ENCODE results near the gene CBX3. TPM values are rescaled to one million over a fixed set of nuclear protein-coding genes. Genes with fewer than 3 reads are reported as not detected.
A peak's percentile ranks its signal among the peaks of the same experiment; 100 is the strongest.

Gene CBX3
- total RNA-seq, 4 donors from 2014 or later, result 51.5 to 78.5 (median 60.3) TPM

- H3K36me3 ChIP-seq, result peaks cover 26 to 53% (median 49%) of the 10 kb centered on the region in 4 donors
- WGBS, result 10% methylated on average over 5 of the region's 5 CpGs
- TF ChIP-seq EP300 (IDR thresholded peaks at IDR 0.05) (no peak), CTCF (IDR thresholded peaks at IDR 0.05) (no peak), POLR2AphosphoS5 (IDR thresholded peaks at IDR 0.05) (no peak), POLR2A (IDR thresholded peaks at IDR 0.05; ENCODE audit: low read depth) (no peak)
- H3K4me3 ChIP-seq, result peak overlapping the region; percentile 95 to 98 (median 96)
- intact Hi-C loops (cut with DNase I), result no loop called here
- H3K9me3 ChIP-seq, result no peaks in the 10 kb centered on the region
- peak overlapping the region; percentile 4 to 100 (median 100) for H3K27ac ChIP-seq (replicated peaks in 1 of 4)
- peaks cover 55 to 56% (median 56%) of the 10 kb centered on the region in 4 donors for H3K4me1 ChIP-seq
- no peaks in the 10 kb centered on the region for H3K27me3 ChIP-seq
- DNase-seq (ENCODE audit: extremely low spot score), result no peak
Observed at GRCh38 chr7:26197153-26198115, 4.1 kb upstream of the CBX3 start.

- Histone ChIP-seq H3K27ac (replicated peaks in 1 of 4) (peak overlapping the region; percentile 99 to 100 (median 100)), H3K36me3 (peaks cover 19 to 44% (median 41%) of the 10 kb centered on the region in 4 donors), H3K4me1 (peaks cover 51 to 56% (median 56%) of the 10 kb centered on the region in 4 donors), H3K4me3 (peak overlapping the region; percentile 95 to 98 (median 96)), H3K9me3 (no peaks in the 10 kb centered on the region), H3K27me3 (no peaks in the 10 kb centered on the region)
- WGBS, result under 1% methylated on average over 6 of the region's 6 CpGs
- no peak for DNase-seq (ENCODE audit: extremely low spot score)
- TF ChIP-seq EP300 (IDR thresholded peaks at IDR 0.05) (no peak), POLR2AphosphoS5 (IDR thresholded peaks at IDR 0.05) (no peak), CTCF (IDR thresholded peaks at IDR 0.05) (peak; percentile 77 to 79 (median 77)), POLR2A (IDR thresholded peaks at IDR 0.05; ENCODE audit: low read depth) (no peak)
- intact Hi-C loops (cut with DNase I), result no loop called here
Observed at GRCh38 chr7:26198133-26198780, 3.3 kb upstream of the CBX3 start.

GRCh38 chr7:26198781-26199169 is 2.8 kb upstream of the CBX3 start:
- H3K27me3 ChIP-seq, result no peaks in the 10 kb centered on the region
- peaks cover 51 to 56% (median 56%) of the 10 kb centered on the region in 4 donors for H3K4me1 ChIP-seq
- no peak for DNase-seq (ENCODE audit: extremely low spot score)
- no peaks in the 10 kb centered on the region for H3K9me3 ChIP-seq
- peaks cover 14 to 39% (median 36%) of the 10 kb centered on the region in 4 donors for H3K36me3 ChIP-seq
- intact Hi-C loops (cut with DNase I), result no loop called here
- TF ChIP-seq POLR2A (IDR thresholded peaks at IDR 0.05; ENCODE audit: low read depth), result no peak
- TF ChIP-seq POLR2AphosphoS5 (IDR thresholded peaks at IDR 0.05), result no peak
- TF ChIP-seq CTCF (IDR thresholded peaks at IDR 0.05), result no peak
- peak overlapping the region; percentile 95 to 98 (median 96) for H3K4me3 ChIP-seq
- WGBS, result under 1% methylated on average over 7 of the region's 7 CpGs
- H3K27ac ChIP-seq (replicated peaks in 1 of 4), result peak overlapping the region; percentile 99 to 100 (median 100)

- TF ChIP-seq EP300 (IDR thresholded peaks at IDR 0.05) (no peak), CTCF (IDR thresholded peaks at IDR 0.05) (no peak), POLR2A (IDR thresholded peaks at IDR 0.05; ENCODE audit: low read depth) (no peak), POLR2AphosphoS5 (IDR thresholded peaks at IDR 0.05) (no peak)
- intact Hi-C loops (cut with DNase I), result loop anchor here (5.0 to 10.0 kb wide), 3 partner anchors 663 to 945 kb away; partner anchors contain the start of genes HOXA1, HOXA5, HOXA6 and SKAP2
- Histone ChIP-seq H3K4me1 (peaks cover 51 to 56% (median 55%) of the 10 kb centered on the region in 4 donors), H3K4me3 (peak overlapping the region; percentile 95 to 98 (median 96)), H3K27ac (replicated peaks in 1 of 4) (peak overlapping the region; percentile 99 to 100 (median 100)), H3K27me3 (no peaks in the 10 kb centered on the region), H3K36me3 (peaks cover 9 to 32% (median 29%) of the 10 kb centered on the region in 4 donors), H3K9me3 (no peaks in the 10 kb centered on the region)
- DNase-seq (ENCODE audit: extremely low spot score), result no peak
- under 1% methylated on average over 36 of the region's 36 CpGs for WGBS
Observed at GRCh38 chr7:26199301-26200037, 2.1 kb upstream of the CBX3 start.

All from esophagus muscularis mucosa (tissue), 4 donors.